H1 (cell line): ENCODE results near the gene DRC7. TPM values are rescaled to one million over a fixed set of nuclear protein-coding genes. Genes with fewer than 3 reads are reported as not detected.

Experiments used
- CTCF ChIA-PET: fragments of 300-600 bp; sonication (Branson Sonifier 250); formaldehyde crosslinking; loops from one replicate; lab custom pipeline; 2021; ENCODE audit not compliant: partially characterized antibody; lab: Charles Lee
- POLR2A ChIA-PET: fragments of 300-600 bp; sonication (Branson Sonifier 250); formaldehyde crosslinking; loops from one replicate; lab custom pipeline; 2021; ENCODE audit warnings: inconsistent platforms; ENCODE audit not compliant: partially characterized antibody; lab: Charles Lee
- DNase-seq, 2 experiments: peaks; one replicate each; pipeline versions ENCODE4 v3.0.0 to v3.0.0-alpha.2; 2010 to 2022; ENCODE audit warnings: low spot score in 2 of 2, low read depth in 1 of 2, mixed read lengths in 1 of 2
- FAIRE-seq: peaks from 2 replicates; lab custom pipeline; 2011; peaks lifted over from hg19 to GRCh38; lab: Jason Lieb, UNC
- H2AFZ ChIP-seq: 2 replicates; pipeline ENCODE4 v1.8.1; 2012; ENCODE audit warnings: low read length, inconsistent platforms
- H2AK5ac ChIP-seq: 2 replicates; pipeline ENCODE4 v1.6.1; 2013; ENCODE audit warnings: low read depth, low read length
- H2BK120ac ChIP-seq: replicated peaks from 2 replicates; pipeline ENCODE3; 2013; ENCODE audit warnings: low read depth, low read length, inconsistent platforms
- H2BK12ac ChIP-seq: 2 replicates; pipeline ENCODE4 v1.6.1; 2013; ENCODE audit warnings: low read depth, low read length
- H2BK15ac ChIP-seq: 2 replicates; pipeline ENCODE4 v1.6.1; 2013; ENCODE audit warnings: low read length
- H2BK20ac ChIP-seq: 2 replicates; pipeline ENCODE4 v1.6.1; 2013; ENCODE audit warnings: low read length
- H2BK5ac ChIP-seq: 2 replicates; pipeline ENCODE4 v1.6.1; 2013; ENCODE audit warnings: low read depth, low read length
- H3K14ac ChIP-seq: 2 replicates; pipeline ENCODE4 v1.6.1; 2013; ENCODE audit warnings: inconsistent platforms; ENCODE audit not compliant: insufficient read length
- H3K18ac ChIP-seq: 2 replicates; pipeline ENCODE4 v1.6.1; 2013; ENCODE audit warnings: low read length; ENCODE audit errors: extremely low read depth
- H3K23ac ChIP-seq: 2 replicates; pipeline ENCODE4 v1.6.1; 2013; ENCODE audit warnings: inconsistent platforms; ENCODE audit not compliant: insufficient read length
- H3K23me2 ChIP-seq: 2 replicates; pipeline ENCODE4 v1.6.1; 2013; ENCODE audit warnings: low read depth, low read length
- H3K27ac ChIP-seq: 2 replicates; pipeline ENCODE4 v1.6.1; 2011; ENCODE audit warnings: low read depth, low read length, inconsistent platforms
- H3K27me3 ChIP-seq, 4 experiments: replicated peaks in 1 of 4; 1 replicate in 1 of 4; 2 replicates in 3 of 4; pipeline versions ENCODE4 v1.6.1 to v1.8.1; 2011 to 2013; ENCODE audit warnings: low read length in 3 of 4, mild to moderate bottlenecking in 3 of 4, inconsistent platforms in 2 of 4, mixed read lengths in 2 of 4, moderate library complexity in 1 of 4; ENCODE audit not compliant: control insufficient read depth in 3 of 4, insufficient read depth in 3 of 4; ENCODE audit errors: extremely low read depth in 1 of 4
- H3K36me3 ChIP-seq, 4 experiments: 2 replicates each; pipeline versions ENCODE4 v1.6.1 to v1.8.1; 2011 to 2013; ENCODE audit warnings: mild to moderate bottlenecking in 4 of 4, low read length in 3 of 4, moderate library complexity in 2 of 4, control low read depth in 1 of 4, inconsistent platforms in 1 of 4; ENCODE audit not compliant: insufficient read depth in 4 of 4, control insufficient read depth in 2 of 4
- H3K4ac ChIP-seq: replicated peaks from 2 replicates; pipeline ENCODE3; 2013; ENCODE audit warnings: low read length, low read depth, mixed read lengths, inconsistent platforms; ENCODE audit not compliant: insufficient read length
- H3K4me1 ChIP-seq, 4 experiments: replicated peaks in 1 of 4; 1 replicate in 1 of 4; 2 replicates in 3 of 4; pipeline versions ENCODE4 v1.6.1 to v1.8.1; 2011 to 2013; ENCODE audit warnings: low read length in 3 of 4, inconsistent platforms in 2 of 4, mixed read lengths in 1 of 4; ENCODE audit not compliant: insufficient read depth in 4 of 4, control insufficient read depth in 3 of 4
- H3K4me2 ChIP-seq, 2 experiments: 2 replicates each; pipeline versions ENCODE4 v1.6.1 to v1.8.1; 2011 to 2013; ENCODE audit warnings: low read depth in 2 of 2, low read length in 2 of 2, control low read depth in 1 of 2, inconsistent platforms in 1 of 2, mild to moderate bottlenecking in 1 of 2; ENCODE audit not compliant: insufficient read depth in 1 of 2
- H3K4me3 ChIP-seq, 4 experiments: fragments of 200-600, 300-600 bp in 1 of 4; sonication (generic), shearing (Covaris generic), sonication (Bioruptor Twin) in 1 of 4; 2 replicates each; pipeline versions ENCODE4 v1.5.1 to v1.8.1; 2011 to 2016; ENCODE audit warnings: low read length in 4 of 4, low read depth in 3 of 4, control low read depth in 2 of 4, inconsistent platforms in 2 of 4, mild to moderate bottlenecking in 2 of 4, mixed read lengths in 1 of 4, moderate library complexity in 1 of 4; ENCODE audit not compliant: insufficient read depth in 2 of 4; ENCODE audit errors: extremely low read depth in 1 of 4
- H3K56ac ChIP-seq: replicated peaks from 2 replicates; pipeline ENCODE3; 2013; ENCODE audit warnings: low read depth, mild to moderate bottlenecking, mixed read lengths, low read length, inconsistent platforms; ENCODE audit not compliant: insufficient read length
- H3K79me1 ChIP-seq: 2 replicates; pipeline ENCODE4 v1.6.1; 2013; ENCODE audit warnings: low read depth, low read length, control low read depth
- H3K79me2 ChIP-seq, 2 experiments: 2 replicates each; pipeline versions ENCODE4 v1.6.1 to v1.8.1; 2012 to 2013; ENCODE audit warnings: low read length in 2 of 2, mild to moderate bottlenecking in 2 of 2, inconsistent platforms in 1 of 2; ENCODE audit not compliant: insufficient read depth in 2 of 2, control insufficient read depth in 1 of 2
- H3K9ac ChIP-seq, 4 experiments: replicated peaks in 1 of 4; 1 replicate in 1 of 4; 2 replicates in 3 of 4; pipeline versions ENCODE4 v1.6.1 to v1.8.1; 2011 to 2013; ENCODE audit warnings: low read depth in 3 of 4, low read length in 3 of 4, control low read depth in 2 of 4, mild to moderate bottlenecking in 2 of 4, moderate library complexity in 2 of 4, inconsistent platforms in 1 of 4; ENCODE audit errors: extremely low read depth in 1 of 4
- H3K9me3 ChIP-seq, 2 experiments: 2 replicates each; pipeline versions ENCODE4 v1.6.1 to v1.8.1; 2012 to 2013; ENCODE audit warnings: mild to moderate bottlenecking in 2 of 2, moderate library complexity in 2 of 2, control low read depth in 1 of 2, inconsistent platforms in 1 of 2, low read depth in 1 of 2, low read length in 1 of 2, mixed read lengths in 1 of 2; ENCODE audit not compliant: insufficient read depth in 2 of 2
- H4K20me1 ChIP-seq, 2 experiments: replicated peaks in 1 of 2; 2 replicates each; pipeline versions ENCODE3 to v1.8.1; 2011 to 2013; ENCODE audit warnings: inconsistent platforms in 2 of 2, low read length in 2 of 2, mild to moderate bottlenecking in 1 of 2; ENCODE audit not compliant: insufficient read depth in 2 of 2, control insufficient read depth in 1 of 2
- H4K5ac ChIP-seq: 2 replicates; pipeline ENCODE4 v1.6.1; 2013; ENCODE audit warnings: low read length, low read depth, mixed read lengths, inconsistent platforms; ENCODE audit not compliant: insufficient read length
- H4K8ac ChIP-seq: 2 replicates; pipeline ENCODE4 v1.8.0; 2013; ENCODE audit warnings: mild to moderate bottlenecking, moderate library complexity, low read length, inconsistent platforms; ENCODE audit not compliant: insufficient read depth; ENCODE audit errors: extremely low read depth
- H4K91ac ChIP-seq: replicated peaks from 2 replicates; pipeline ENCODE3; 2013; ENCODE audit warnings: low read length, mixed read lengths, inconsistent platforms; ENCODE audit not compliant: insufficient read length
- BRCA1 ChIP-seq: IDR thresholded peaks from 2 replicates; pipeline ENCODE4 v1.6.1; 2012; ENCODE audit warnings: low read depth, low read length, improper control_type of control experiment
- CEBPB ChIP-seq: IDR thresholded peaks from 2 replicates; pipeline ENCODE4 v1.6.1; 2012; ENCODE audit warnings: low read depth, low read length
- EP300 ChIP-seq, 2 experiments: IDR thresholded peaks; 1 replicate in 1 of 2; 2 replicates in 1 of 2; pipeline ENCODE4 v1.6.1; 2011 to 2012; ENCODE audit warnings: low read depth in 2 of 2, low read length in 2 of 2, mild to moderate bottlenecking in 2 of 2, borderline replicate concordance in 1 of 2, inconsistent platforms in 1 of 2, moderate library complexity in 1 of 2
- GTF2F1 ChIP-seq: IDR thresholded peaks from 2 replicates; pipeline ENCODE4 v1.6.1; 2012; ENCODE audit warnings: low read depth, low read length, improper control_type of control experiment, borderline replicate concordance
- HDAC2 ChIP-seq, 2 experiments: fragments of 300-600 bp in 1 of 2; sonication (generic) in 1 of 2; IDR thresholded peaks; 2 replicates each; pipeline ENCODE4 v1.6.1; 2011 to 2012; ENCODE audit warnings: low read depth in 2 of 2, low read length in 2 of 2, mild to moderate bottlenecking in 2 of 2, moderate library complexity in 2 of 2, borderline replicate concordance in 1 of 2, inconsistent platforms in 1 of 2
- SIN3A ChIP-seq, 2 experiments: IDR thresholded peaks in 1 of 2; conservative IDR thresholded peaks in 1 of 2; 2 replicates each; pipeline ENCODE4 v1.6.1; 2011 to 2012; ENCODE audit warnings: low read length in 2 of 2, improper control_type of control experiment in 1 of 2, low read depth in 1 of 2, mild to moderate bottlenecking in 1 of 2
- SP2 ChIP-seq: IDR thresholded peaks from 2 replicates; pipeline ENCODE4 v1.6.1; 2012; ENCODE audit warnings: mild to moderate bottlenecking, low read length, inconsistent platforms
- TAF1 ChIP-seq: IDR thresholded peaks from 2 replicates; pipeline ENCODE4 v1.6.1; 2011; ENCODE audit warnings: mild to moderate bottlenecking, low read depth, low read length
- YY1 ChIP-seq: IDR thresholded peaks from 2 replicates; pipeline ENCODE4 v1.6.1; 2011; ENCODE audit warnings: low read depth, mild to moderate bottlenecking, low read length
- WGBS, 2 experiments: shearing (Covaris generic) in 1 of 2; methylation state at CpG; one replicate each; pipeline versions ENCODE4 v1.1.6 to v1.1.7; 2013 to 2015; ENCODE audit warnings: low lambda C conversion rate in 2 of 2, mixed read lengths in 2 of 2, inconsistent platforms in 1 of 2, low coverage in 1 of 2, missing lambda C conversion rate in 1 of 2; ENCODE audit not compliant: insufficient replicate concordance in 2 of 2, insufficient coverage in 1 of 2, insufficient read length in 1 of 2; ENCODE audit errors: extremely low coverage in 1 of 2, missing lambda C conversion rate in 1 of 2; 5-methylcytosine and 5-hydroxymethylcytosine counted together
- polyA plus RNA-seq, 7 experiments: library from polyadenylated mRNA; depleted of rRNA in 3 of 7; stranded (reverse) in 5 of 7; unstranded in 2 of 7; fragments of >200 nt in 5 of 7; fragments of 200-250 nt in 2 of 7; gene quantifications; 1 replicate in 5 of 7; 2 replicates in 1 of 7; 4 replicates in 1 of 7; pipeline versions ENCODE4 v1.2.1 to v1.2.3, GENCODE V29; 2011 to 2013; ENCODE audit warnings: missing spikeins in 2 of 7, mixed read lengths in 2 of 7
- total RNA-seq: library from RNA; stranded (reverse); fragmentation: NEBNext Ultra II Directional; extraction: Animal tissue kit (Norgen Biotek cat#: 25700); gene quantifications from 2 replicates; pipeline ENCODE4 v1.2.1, GENCODE V29; 2021
- TF ChIP-seq, protein P1 (sequence below): IDR thresholded peaks from 2 replicates; pipeline ENCODE4 v1.6.1; 2011; ENCODE audit warnings: low read depth, mild to moderate bottlenecking, low read length; ENCODE audit not compliant: insufficient read depth

The DRC7 gene
- total and polyA plus RNA-seq, 2 of the 8 experiments (the other 6 are each of a cell fraction or from before 2014, with no cell fraction given) = 0.14 TPM; not detected in 1

DNA sequence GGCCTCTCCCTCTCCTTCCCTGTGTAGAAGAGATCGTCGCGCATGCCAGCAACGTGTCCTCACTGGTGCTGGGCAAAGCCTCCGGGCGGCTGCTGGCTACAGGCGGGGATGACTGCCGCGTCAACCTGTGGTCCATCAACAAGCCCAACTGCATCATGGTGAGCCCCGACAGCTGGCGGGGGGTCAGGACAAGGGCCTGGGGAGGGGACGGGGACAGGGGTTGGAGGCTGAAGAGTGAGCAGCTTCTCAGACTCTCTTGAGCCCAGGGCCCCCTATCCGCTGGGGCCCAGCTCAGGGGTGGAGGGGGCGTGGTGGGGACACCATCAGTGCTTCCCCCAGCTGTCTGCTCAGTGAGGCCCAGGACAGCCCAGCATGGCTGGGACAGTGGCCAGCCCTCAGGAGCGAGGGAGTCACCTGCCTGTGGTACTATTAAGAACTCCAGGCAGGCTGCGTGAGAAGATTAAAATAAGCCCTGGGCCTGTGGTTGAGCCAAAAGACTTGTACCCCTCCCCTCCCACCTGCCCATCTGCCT, 47.1 kb downstream of the DRC7 start:
- Histone ChIP-seq H3K56ac (no peak overlapping the region), H4K20me1 (peaks cover 0 to 9% of the 10 kb centered on the region in 2 experiments), H3K79me1 (no peaks in the 10 kb centered on the region), H4K91ac (no peak overlapping the region), H4K8ac (no peak overlapping the region), H2AFZ (no peak overlapping the region), H3K4ac (no peak overlapping the region), H3K23me2 (no peaks in the 10 kb centered on the region), H2BK15ac (no peak overlapping the region), H3K18ac (no peak overlapping the region), H3K9ac (no peak overlapping the region), H2BK20ac (no peak overlapping the region), H4K5ac (no peak overlapping the region), H3K9me3 (no peaks in the 10 kb centered on the region), H2BK12ac (no peak overlapping the region), H3K23ac (no peak overlapping the region), H3K79me2 (no peaks in the 10 kb centered on the region), H3K4me3 (no peak overlapping the region), H3K4me2 (no peak overlapping the region), H3K27me3 (no peaks in the 10 kb centered on the region), H3K27ac (no peak overlapping the region), H3K36me3 (peaks cover 0 to 5% (median 0%) of the 10 kb centered on the region in 4 experiments; a peak in 4 of 8 replicates), H2AK5ac (no peak overlapping the region), H2BK120ac (no peak overlapping the region), H2BK5ac (0 out of 2 replicates have a peak overlapping the region, but pooled peaks have one; percentile 52), H3K4me1 (peaks cover 0 to 3% (median 3%) of the 10 kb centered on the region in 4 experiments; a peak in 4 of 7 replicates), H3K14ac (no peak overlapping the region)
- DNase-seq (peak in 1 of 2 experiments; percentile 34), FAIRE-seq (no peak)
- WGBS, 2 experiments = 86% methylated on average over 12 of the region's 16 CpGs; no CpG with 5 or more reads in 1 of the 2 experiments
- ChIA-PET POLR2A (interaction anchor here (1.0 kb wide), 1 partner anchor 17 kb away, joined by 3 read pairs; no protein-coding TSS in a partner anchor), CTCF (interaction anchor here (0.7 to 2.6 kb wide), 7 partner anchors 10 to 165 kb away, joined by 3 to 21 read pairs (median 4); no protein-coding TSS in a partner anchor)
- no peak for TF ChIP-seq YY1
- TF ChIP-seq CEBPB = no peak
- no peak for TF ChIP-seq GTF2F1
- TF ChIP-seq, protein P1, sequence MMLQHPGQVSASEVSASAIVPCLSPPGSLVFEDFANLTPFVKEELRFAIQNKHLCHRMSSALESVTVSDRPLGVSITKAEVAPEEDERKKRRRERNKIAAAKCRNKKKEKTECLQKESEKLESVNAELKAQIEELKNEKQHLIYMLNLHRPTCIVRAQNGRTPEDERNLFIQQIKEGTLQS = no peak
- TF ChIP-seq BRCA1 = no peak
- TF ChIP-seq EP300 (IDR thresholded peaks at IDR 0.05; ENCODE audit: borderline replicate concordance in 1 of 2, low read depth in 2 of 2, low read length in 2 of 2) = no peak
- TF ChIP-seq SP2 = no peak
- no peak for TF ChIP-seq HDAC2 (IDR thresholded peaks at IDR 0.05; ENCODE audit: borderline replicate concordance in 1 of 2, low read depth in 2 of 2, low read length in 2 of 2)
- no peak for TF ChIP-seq TAF1
- TF ChIP-seq SIN3A (conservative IDR thresholded peaks at IDR 0.05 in 1 of 2, IDR thresholded peaks at IDR 0.05 in 1 of 2; ENCODE audit: low read depth in 1 of 2, low read length in 2 of 2) = no peak
